ENCODE data around the gene GSTK1.

GRCh38 chr7:143227806-143228205, 35.4 kb upstream of the GSTK1 start:
- TF ChIP-seq CTCF (IDR thresholded peaks at IDR 0.05; ENCODE audit: control extremely low read depth in 1 of 3, insufficient read depth in 1 of 3, low read depth in 1 of 3, low read length in 3 of 3) (no peak), POLR2AphosphoS5 (IDR thresholded peaks at IDR 0.05; ENCODE audit: low read depth, low read length) (no peak), SIN3A (conservative IDR thresholded peaks at IDR 0.05 in 1 of 2, IDR thresholded peaks at IDR 0.05 in 1 of 2; ENCODE audit: low read depth in 1 of 2, low read length in 2 of 2) (no peak), POLR2A (IDR thresholded peaks at IDR 0.05; ENCODE audit: control extremely low read depth in 1 of 2, low read depth in 2 of 2, low read length in 2 of 2) (no peak), EP300 (IDR thresholded peaks at IDR 0.05; ENCODE audit: borderline replicate concordance in 1 of 2, low read depth in 2 of 2, low read length in 2 of 2) (no peak), RAD21 (IDR thresholded peaks at IDR 0.05 in 1 of 2, conservative IDR thresholded peaks at IDR 0.05 in 1 of 2; ENCODE audit: low read depth in 2 of 2, low read length in 2 of 2) (no peak)
